DMS153 treated with DMSO at 0.1 percent for 48 hours (cell line): ENCODE measurements around the gene TAF6L.
"Not testable (repeated sequence)": the region's sequence is repeated elsewhere in the genome, so short reads cannot be mapped to it uniquely, and the experiment has no call there.

Experiments used
- DNase-seq: peaks from one replicate; lab custom pipeline; 2025; ENCODE audit not compliant: unreplicated experiment; lab: John Stamatoyannopoulos, UW

The TAF6L gene

GRCh38 chr11:62804310-62805075, 33.3 kb downstream of the TAF6L start:
- no peak for DNase-seq

GRCh38 chr11:62805076-62805892, 34.1 kb downstream of the TAF6L start, which contains the start of gene NXF1:
NXF1 (minus strand) TSS chr11:62805440; CDS start chr11:62805356, 84 bp downstream.
- peak; percentile 96 for DNase-seq

GRCh38 chr11:62805961-62806441, 34.8 kb downstream of the TAF6L start:
- no peak for DNase-seq

- DNase-seq, result no peak
These were observed 35.5 kb downstream of the TAF6L start for GRCh38 chr11:62806611-62807121.

- no peak for DNase-seq
These were observed 39.6 kb downstream of the TAF6L start for GRCh38 chr11:62810748-62811147.

- no peak for DNase-seq
These were observed 40.5 kb downstream of the TAF6L start for GRCh38 chr11:62811659-62812058.

- no peak for DNase-seq
These were observed 45.4 kb downstream of the TAF6L start for GRCh38 chr11:62816557-62816956.

- no peak for DNase-seq
These were observed 45.9 kb downstream of the TAF6L start for GRCh38 chr11:62817129-62817528.

- DNase-seq, result no peak
These were observed 52.5 kb downstream of the TAF6L start for GRCh38 chr11:62823677-62824076.

GRCh38 chr11:62828130-62828529, 56.9 kb downstream of the TAF6L start:
- DNase-seq, result not testable (repeated sequence)

- no peak for DNase-seq
These were observed 59.8 kb downstream of the TAF6L start for GRCh38 chr11:62830904-62831519.

GRCh38 chr11:62831520-62832335, 60.5 kb downstream of the TAF6L start, which contains the start of gene STX5:
STX5 (minus strand) TSS chr11:62832051; CDS start chr11:62831243, 808 bp downstream.
- peak; percentile 92 for DNase-seq

GRCh38 chr11:62832336-62833234, 61.4 kb downstream of the TAF6L start, which contains the start of gene TEX54:
TEX54 (minus strand) TSS chr11:62832841.
- no peak for DNase-seq

GRCh38 chr11:62835336-62835735, 64.1 kb downstream of the TAF6L start:
- DNase-seq, result no peak
